ENCODE measurements around the gene MYO9A. TPM values are rescaled to one million over a fixed set of nuclear protein-coding genes. Genes with fewer than 3 reads are reported as not detected.

Gene MYO9A
- total and polyA plus RNA-seq, 10 of the 15 experiments (the other 5 are each of a cell fraction or from before 2014, with no cell fraction given): 3.3 to 25.3 (median 12.2) TPM

DNA sequence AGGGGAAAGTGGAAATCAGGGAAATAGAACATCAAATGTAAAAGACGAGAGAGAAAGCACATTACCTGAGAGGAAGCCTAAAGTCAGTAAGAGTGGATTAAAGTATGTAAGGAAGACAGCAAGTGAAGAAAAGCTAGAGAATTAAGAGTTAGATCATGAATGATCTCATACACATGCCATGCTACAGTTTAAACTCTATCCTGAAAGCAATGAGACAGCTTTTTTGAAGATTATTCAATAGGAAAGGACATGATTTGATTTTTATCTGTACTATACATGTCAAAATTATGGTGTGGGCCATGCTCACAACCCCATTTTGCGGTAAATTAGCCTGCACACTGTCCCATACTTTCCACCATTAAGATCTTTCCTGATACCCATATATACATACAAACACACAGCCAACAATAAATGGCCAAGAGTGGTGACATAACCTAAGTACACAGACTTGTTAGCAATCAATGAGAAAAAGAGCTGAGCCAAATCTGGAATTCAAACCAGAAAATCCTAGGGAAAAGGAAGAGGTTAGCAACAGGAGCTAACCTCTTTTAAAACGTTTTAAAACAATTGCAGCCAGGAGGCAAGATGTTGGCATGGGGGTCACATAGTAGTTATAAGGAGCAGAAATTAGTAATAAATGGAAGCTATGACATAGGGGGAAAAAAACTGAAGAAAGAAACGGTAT lies 4.5 kb downstream of the MYO9A start:
- intact Hi-C loops (cut with micrococcal nuclease; ENCODE audit: unreplicated experiment) (no loop called here), in situ Hi-C loops (cut with MboI) (no loop called here)
- DNase-seq (ENCODE audit: low read depth, low spot score) (no peak), ATAC-seq (no peak), FAIRE-seq (peak; percentile 56)
- H3K4me2 ChIP-seq (ENCODE audit: control insufficient read depth, insufficient read depth): 0 out of 2 replicates have a peak overlapping the region, but pooled peaks have one; percentile 17
- no peaks in the 10 kb centered on the region for H3K9me3 ChIP-seq (replicated peaks; ENCODE audit: control insufficient read depth, insufficient read depth, low read length)
- no peak overlapping the region for H3K9ac ChIP-seq (ENCODE audit: control insufficient read depth, insufficient read depth, low read length)
- H2AFZ ChIP-seq (ENCODE audit: control insufficient read depth, low read depth, low read length): no peak overlapping the region
- ChIA-PET POLR2A (interaction anchor here (1.2 to 1.5 kb wide), 2 partner anchors 8 to 12 kb away, joined by 3 to 6 read pairs; no protein-coding TSS in a partner anchor), RAD21 (ENCODE audit: unreplicated experiment) (interaction anchor here (1.2 to 2.0 kb wide), 5 partner anchors 18 to 222 kb away, joined by 4 to 9 read pairs (median 5); no protein-coding TSS in a partner anchor), CTCF (interaction anchor here (1.0 to 2.1 kb wide), 5 partner anchors 10 to 118 kb away, joined by 3 to 13 read pairs (median 3); no protein-coding TSS in a partner anchor), SMC1A (ENCODE audit: uncharacterized antibody, unreplicated experiment) (interaction anchor here (0.7 to 1.9 kb wide), 9 partner anchors 10 to 362 kb away, joined by 3 to 7 read pairs (median 4); no protein-coding TSS in a partner anchor)
- H3K4me3 ChIP-seq: no peak overlapping the region
- TF ChIP-seq CHD1 (IDR thresholded peaks at IDR 0.05; ENCODE audit: low read depth, low read length): no peak
- TF ChIP-seq EGR1 (IDR thresholded peaks at IDR 0.05; ENCODE audit: borderline replicate concordance in 1 of 2, low read depth in 2 of 2, low read length in 2 of 2): no peak
- TF ChIP-seq, protein P1, sequence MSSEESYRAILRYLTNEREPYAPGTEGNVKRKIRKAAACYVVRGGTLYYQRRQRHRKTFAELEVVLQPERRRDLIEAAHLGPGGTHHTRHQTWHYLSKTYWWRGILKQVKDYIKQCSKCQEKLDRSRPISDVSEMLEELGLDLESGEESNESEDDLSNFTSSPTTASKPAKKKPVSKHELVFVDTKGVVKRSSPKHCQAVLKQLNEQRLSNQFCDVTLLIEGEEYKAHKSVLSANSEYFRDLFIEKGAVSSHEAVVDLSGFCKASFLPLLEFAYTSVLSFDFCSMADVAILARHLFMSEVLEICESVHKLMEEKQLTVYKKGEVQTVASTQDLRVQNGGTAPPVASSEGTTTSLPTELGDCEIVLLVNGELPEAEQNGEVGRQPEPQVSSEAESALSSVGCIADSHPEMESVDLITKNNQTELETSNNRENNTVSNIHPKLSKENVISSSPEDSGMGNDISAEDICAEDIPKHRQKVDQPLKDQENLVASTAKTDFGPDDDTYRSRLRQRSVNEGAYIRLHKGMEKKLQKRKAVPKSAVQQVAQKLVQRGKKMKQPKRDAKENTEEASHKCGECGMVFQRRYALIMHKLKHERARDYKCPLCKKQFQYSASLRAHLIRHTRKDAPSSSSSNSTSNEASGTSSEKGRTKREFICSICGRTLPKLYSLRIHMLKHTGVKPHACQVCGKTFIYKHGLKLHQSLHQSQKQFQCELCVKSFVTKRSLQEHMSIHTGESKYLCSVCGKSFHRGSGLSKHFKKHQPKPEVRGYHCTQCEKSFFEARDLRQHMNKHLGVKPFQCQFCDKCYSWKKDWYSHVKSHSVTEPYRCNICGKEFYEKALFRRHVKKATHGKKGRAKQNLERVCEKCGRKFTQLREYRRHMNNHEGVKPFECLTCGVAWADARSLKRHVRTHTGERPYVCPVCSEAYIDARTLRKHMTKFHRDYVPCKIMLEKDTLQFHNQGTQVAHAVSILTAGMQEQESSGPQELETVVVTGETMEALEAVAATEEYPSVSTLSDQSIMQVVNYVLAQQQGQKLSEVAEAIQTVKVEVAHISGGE (CRISPR knock-in tag; IDR thresholded peaks at IDR 0.05): no peak
- TF ChIP-seq, protein P2, sequence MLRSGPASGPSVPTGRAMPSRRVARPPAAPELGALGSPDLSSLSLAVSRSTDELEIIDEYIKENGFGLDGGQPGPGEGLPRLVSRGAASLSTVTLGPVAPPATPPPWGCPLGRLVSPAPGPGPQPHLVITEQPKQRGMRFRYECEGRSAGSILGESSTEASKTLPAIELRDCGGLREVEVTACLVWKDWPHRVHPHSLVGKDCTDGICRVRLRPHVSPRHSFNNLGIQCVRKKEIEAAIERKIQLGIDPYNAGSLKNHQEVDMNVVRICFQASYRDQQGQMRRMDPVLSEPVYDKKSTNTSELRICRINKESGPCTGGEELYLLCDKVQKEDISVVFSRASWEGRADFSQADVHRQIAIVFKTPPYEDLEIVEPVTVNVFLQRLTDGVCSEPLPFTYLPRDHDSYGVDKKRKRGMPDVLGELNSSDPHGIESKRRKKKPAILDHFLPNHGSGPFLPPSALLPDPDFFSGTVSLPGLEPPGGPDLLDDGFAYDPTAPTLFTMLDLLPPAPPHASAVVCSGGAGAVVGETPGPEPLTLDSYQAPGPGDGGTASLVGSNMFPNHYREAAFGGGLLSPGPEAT (IDR thresholded peaks at IDR 0.05; ENCODE audit: low read depth): no peak
- no peak for TF ChIP-seq ZNF24 (IDR thresholded peaks at IDR 0.05)
- TF ChIP-seq, protein P3, sequence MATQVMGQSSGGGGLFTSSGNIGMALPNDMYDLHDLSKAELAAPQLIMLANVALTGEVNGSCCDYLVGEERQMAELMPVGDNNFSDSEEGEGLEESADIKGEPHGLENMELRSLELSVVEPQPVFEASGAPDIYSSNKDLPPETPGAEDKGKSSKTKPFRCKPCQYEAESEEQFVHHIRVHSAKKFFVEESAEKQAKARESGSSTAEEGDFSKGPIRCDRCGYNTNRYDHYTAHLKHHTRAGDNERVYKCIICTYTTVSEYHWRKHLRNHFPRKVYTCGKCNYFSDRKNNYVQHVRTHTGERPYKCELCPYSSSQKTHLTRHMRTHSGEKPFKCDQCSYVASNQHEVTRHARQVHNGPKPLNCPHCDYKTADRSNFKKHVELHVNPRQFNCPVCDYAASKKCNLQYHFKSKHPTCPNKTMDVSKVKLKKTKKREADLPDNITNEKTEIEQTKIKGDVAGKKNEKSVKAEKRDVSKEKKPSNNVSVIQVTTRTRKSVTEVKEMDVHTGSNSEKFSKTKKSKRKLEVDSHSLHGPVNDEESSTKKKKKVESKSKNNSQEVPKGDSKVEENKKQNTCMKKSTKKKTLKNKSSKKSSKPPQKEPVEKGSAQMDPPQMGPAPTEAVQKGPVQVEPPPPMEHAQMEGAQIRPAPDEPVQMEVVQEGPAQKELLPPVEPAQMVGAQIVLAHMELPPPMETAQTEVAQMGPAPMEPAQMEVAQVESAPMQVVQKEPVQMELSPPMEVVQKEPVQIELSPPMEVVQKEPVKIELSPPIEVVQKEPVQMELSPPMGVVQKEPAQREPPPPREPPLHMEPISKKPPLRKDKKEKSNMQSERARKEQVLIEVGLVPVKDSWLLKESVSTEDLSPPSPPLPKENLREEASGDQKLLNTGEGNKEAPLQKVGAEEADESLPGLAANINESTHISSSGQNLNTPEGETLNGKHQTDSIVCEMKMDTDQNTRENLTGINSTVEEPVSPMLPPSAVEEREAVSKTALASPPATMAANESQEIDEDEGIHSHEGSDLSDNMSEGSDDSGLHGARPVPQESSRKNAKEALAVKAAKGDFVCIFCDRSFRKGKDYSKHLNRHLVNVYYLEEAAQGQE (IDR thresholded peaks at IDR 0.05; ENCODE audit: low read depth, low read length): no peak
- no peak for TF ChIP-seq NR2C2 (IDR thresholded peaks at IDR 0.05; ENCODE audit: borderline replicate concordance, control insufficient read depth, insufficient read length, low read depth)
- no peak for TF ChIP-seq IKZF2 (IDR thresholded peaks at IDR 0.05)
- TF ChIP-seq ELK1 (IDR thresholded peaks at IDR 0.05; ENCODE audit: low read depth, low read length): no peak
- no peak for TF ChIP-seq SRF (IDR thresholded peaks at IDR 0.05; ENCODE audit: low read depth in 2 of 2, low read length in 2 of 2)
- no peak overlapping the region for H3K27ac ChIP-seq (ENCODE audit: control insufficient read depth, insufficient read depth)
- H3K36me3 ChIP-seq (ENCODE audit: control insufficient read depth in 2 of 2, insufficient read depth in 2 of 2, low read length in 1 of 2): no peaks in the 10 kb centered on the region
- BruUV-seq (replicated peaks): no TSS peak
- no peaks in the 10 kb centered on the region for H4K20me1 ChIP-seq (ENCODE audit: control insufficient read depth, insufficient read depth)
- no peaks in the 10 kb centered on the region for H3K27me3 ChIP-seq (replicated peaks in 1 of 2; ENCODE audit: control insufficient read depth in 2 of 2, insufficient read depth in 2 of 2, low read length in 1 of 2)
- peaks cover 19% of the 10 kb centered on the region for H3K79me2 ChIP-seq (ENCODE audit: control insufficient read depth, insufficient read depth, low read length)
- 70% methylated on average over 4 of the region's 4 CpGs for WGBS (ENCODE audit: insufficient coverage, insufficient replicate concordance, low lambda C conversion rate, missing lambda C conversion rate)
- peaks cover 4% of the 10 kb centered on the region; the same call in 1 of the 2 replicates for H3K4me1 ChIP-seq (ENCODE audit: control insufficient read depth, insufficient read depth, low read length)

Measured in GM12878 (cell line).